HG03095 (cell line): ENCODE measurements around the gene NOSIP.

Source experiments
- ATAC-seq: cut with Tn5 transposase; IDR thresholded peaks from one replicate; pipeline ENCODE4 v1.9.1; 2021; ENCODE audit warnings: moderate library complexity; ENCODE audit not compliant: unreplicated experiment

NOSIP gene

DNA sequence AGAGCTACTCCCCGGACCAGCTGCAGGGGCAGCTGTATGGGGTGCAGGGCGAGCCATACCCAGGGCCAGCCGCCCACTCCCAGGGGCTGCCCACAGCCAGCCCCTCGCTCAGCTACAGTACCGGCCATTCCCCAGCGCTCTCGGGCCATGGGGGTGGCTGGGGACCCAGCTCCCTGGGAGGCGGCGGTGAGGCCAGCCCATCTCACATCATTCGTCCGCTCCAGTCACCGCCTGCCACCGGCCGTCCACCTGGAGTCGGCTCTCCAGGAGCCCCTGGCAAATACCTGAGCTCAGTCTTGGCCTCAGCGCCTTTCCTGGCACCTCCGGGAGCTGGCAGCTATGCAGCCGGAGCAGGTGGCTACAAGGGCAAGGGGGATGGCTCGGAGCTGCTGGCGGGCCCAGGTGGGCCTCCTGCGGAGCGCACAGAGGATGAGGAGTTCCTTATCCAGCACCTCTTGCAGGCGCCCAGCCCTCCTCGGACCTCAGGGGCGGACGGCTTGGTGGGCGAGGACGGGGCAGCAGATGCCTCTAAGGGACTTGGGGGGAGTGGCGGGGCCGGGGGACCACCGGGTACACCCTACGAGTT is 15.6 kb upstream of the NOSIP start:
- ATAC-seq = no peak

DNA sequence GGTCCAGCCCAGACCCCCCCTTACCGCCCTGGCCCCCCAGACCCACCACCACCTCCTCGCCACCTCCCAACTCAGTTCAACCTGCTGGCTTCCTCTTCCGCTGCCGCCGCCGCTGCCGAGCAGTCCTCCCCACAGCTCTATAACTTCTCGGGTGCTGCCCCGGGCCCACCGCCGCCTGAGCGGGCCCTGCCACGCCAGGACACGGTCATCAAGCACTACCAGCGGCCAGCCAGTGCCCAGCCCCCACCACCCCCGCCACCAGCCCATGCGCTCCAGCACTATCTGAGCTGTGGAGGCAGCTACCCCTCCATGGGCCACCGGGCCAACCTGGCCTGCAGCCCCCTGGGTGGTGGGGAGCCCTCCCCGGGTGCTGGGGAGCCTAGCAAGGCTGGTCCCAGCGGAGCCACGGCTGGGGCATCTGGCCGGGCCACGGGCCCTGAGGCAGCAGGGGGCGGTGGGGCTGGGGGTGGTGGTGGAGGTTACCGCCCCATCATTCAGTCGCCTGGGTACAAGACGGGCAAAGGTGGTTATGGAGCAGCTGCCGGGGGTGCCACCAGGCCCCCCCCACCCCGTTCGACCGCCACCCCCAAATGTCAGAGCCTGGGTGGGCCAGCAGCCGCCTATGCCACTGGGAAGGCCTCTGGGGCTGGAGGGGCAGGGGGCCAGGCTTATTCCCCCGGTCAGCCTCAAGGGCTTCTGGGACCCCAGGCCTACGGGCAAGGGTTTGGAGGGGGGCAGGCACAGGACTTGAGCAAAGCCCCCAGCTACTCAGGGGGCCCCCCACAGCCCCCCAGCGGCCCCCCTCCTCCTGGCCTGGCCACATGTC is 14.8 kb upstream of the NOSIP start:
- no peak for ATAC-seq

DNA sequence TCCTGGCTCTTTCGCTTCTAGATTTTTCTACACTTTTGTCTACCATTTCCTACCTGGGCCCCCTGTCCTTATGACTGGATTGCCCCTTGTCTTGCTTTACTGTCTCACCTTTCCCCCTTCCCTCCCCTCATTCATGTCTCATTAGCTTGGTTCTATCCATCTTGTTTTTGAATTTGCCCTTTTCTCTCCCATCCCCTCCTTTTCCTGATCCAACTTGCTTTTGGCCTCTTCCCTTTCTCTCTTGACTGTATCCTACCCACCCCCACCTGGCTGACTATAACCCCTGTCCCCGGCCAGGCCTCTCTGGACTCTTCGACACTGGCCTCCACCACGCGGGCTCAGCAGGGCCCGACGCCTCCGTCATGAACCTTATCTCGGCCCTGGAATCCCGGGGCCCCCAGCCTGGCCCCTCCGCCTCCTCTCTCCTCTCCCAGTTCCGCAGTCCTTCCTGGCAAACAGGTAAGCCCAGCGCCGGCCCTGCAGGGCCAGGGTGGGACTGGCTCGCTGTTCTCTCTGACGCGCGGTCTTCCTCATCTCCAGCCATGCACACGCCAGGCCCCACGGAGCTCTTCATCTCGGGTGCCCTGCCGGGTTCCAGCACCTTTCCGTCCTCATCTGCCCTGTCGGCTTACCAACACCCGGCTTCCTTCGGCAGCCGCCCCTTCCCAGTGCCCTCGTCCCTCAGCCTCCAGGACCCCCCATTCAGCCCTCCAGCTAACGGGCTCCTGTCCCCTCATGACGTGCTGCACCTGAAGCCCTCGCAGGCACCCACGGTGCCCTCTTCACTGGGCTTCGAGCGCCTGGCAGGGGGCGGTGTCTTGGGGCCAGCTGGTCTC is 14.0 kb upstream of the NOSIP start:
- ATAC-seq = no peak

DNA sequence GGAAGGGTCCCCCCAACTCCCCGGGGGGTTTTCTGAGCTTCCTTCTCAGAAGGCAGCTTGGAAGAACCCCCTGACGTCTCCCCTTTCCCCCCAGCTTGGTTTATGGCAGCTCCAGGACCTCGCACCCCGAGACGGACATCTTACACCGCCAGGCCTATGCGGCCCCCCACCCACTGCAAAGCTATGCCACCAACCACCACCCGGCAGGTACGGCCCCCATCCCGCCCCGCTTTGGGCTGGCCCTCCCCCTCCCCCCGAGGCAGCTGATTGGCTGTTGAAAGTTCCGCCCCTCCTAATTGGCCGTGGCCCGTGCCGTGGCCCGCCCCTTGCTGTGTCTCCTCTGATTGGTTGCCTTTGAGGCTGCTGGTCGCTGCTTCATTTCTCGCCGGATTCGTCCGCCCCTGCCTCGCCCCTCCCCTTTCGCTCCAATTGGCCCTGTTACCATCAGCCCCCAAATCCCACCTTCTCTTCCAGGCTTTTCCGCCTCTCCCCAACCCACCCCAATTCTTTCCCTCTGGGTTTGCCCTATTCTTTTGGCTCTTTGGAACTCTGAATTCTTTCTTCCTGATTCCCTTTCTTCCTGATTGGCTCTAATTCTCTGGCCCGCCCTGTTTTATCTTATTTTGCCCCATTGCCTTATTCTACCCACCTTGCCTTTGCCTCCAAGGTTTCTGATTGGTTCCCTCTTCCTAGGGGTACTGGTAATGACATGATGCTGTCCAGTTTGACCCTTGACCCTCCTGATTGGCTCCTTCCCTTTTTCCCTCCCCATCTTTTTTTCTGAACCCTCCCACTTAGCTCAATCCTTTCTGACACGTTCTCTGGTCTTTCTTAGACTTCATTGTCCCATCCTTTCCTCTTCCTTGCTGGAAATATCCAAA is 13.1 kb upstream of the NOSIP start:
- no peak for ATAC-seq

DNA sequence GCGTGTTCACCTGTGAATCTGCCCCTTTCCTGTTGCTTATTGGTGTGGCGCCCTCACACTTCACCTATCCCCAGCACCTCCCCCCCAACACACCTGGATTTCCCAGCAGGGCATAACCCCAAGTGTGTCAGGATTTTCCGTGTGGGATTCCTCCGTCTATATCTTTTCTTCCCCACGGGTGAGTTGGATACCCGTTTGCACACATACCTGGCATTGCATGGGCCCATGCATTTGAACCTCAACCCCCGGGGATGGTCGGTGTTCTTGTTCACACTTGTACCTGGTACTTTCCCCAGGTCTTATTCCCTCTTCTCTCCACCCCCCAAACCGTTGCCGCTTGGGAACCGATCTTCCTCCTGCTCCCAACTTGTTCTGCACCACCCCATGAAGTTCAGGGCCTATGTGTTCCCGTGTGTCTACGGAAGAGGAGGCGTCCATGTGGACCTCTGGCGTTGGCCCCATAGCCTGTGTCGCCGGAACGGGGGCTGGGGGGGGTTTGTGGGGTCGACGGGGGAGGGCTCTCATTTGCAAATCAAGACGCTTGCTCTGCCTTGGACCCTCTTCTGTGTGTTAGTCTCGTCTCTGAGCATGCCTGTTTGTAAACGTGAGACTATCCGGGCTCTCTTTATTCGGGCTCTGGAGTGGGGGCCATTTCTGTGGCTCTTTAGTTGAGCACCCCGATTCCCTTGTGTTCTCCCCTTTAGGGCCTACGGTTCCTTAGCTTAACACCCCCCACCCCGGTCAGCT is 12.3 kb upstream of the NOSIP start:
- ATAC-seq = no peak

DNA sequence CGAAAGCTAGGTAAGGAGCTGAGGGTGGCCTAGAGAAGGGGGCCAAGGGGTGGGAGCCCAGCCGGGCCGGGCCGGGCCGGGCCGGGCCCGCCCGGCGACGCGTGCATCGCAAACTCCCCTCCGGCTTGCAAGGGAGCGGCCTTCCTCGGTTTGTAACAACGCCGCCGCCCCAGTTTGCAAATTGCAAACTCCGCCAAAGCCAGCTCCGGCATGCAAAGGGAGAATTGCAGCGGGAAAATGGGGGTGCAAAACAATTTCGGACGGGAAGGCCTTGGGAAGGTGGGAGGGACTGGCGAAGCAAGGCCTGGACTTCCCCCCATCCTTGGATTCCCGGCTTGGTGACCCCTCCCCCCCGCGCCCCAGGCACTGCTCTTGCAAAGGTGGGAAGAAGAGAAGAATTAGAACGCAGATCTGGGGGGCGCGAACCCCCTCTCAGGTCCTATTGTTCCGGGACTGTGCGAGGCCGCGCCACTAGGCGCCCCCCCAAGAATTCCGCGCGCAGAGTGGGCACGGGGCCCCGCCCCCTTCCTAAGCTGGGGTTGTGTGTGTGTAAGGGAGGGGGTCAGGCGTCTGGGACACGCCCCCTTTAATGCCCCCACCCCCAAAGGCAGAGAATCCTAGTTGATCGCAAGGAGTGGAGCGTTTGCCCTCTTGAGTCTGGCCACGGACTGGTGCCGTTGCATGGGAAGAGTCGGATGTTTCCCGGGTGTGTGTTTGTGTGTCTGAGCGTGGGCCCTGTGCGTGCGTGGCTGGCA is 11.6 kb upstream of the NOSIP start:
- no peak for ATAC-seq

DNA sequence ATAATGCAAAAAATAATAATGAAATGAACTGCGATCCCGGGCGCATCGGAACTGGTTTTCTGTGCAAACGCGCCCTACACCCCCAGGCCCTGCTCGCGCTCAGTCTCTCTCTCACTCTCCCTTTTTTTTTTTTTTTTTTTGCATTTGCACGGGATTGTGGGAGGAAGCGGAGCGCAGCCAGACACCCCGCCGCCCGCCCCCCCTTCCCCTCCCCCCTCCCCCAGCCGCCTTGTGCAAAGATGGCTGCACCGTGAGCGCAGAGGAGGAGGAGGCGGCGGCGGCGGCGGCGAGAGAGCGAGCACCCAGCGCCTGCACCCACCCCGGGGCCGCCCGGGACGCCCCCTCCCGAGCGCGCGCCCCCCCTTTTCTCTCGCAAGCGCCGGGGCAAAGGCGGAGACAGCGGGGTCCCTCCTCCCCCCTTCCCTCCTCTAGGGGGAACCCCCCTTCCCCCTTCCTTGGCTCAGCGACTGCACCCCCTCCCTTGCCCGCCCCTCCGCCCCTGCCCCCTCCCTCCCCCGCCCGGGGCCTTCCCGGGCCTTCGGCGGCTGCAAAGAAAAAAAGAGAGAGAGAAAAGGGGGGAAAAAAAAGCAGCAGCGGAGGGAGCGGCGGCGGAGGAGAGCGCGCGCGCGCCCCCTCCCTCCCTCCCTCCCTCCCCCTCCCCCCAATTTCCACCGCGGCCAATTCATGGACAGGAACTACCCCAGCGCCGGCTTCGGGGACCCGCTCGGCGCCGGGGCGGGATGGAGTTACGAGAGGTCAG is 10.8 kb upstream of the NOSIP start, which contains the start of gene PRR12:
TSS of gene PRR12 (plus strand) at position 212 of the 760 bp plus-strand sequence. CDS start at position 685, 473 bp downstream.
- no peak for ATAC-seq

DNA sequence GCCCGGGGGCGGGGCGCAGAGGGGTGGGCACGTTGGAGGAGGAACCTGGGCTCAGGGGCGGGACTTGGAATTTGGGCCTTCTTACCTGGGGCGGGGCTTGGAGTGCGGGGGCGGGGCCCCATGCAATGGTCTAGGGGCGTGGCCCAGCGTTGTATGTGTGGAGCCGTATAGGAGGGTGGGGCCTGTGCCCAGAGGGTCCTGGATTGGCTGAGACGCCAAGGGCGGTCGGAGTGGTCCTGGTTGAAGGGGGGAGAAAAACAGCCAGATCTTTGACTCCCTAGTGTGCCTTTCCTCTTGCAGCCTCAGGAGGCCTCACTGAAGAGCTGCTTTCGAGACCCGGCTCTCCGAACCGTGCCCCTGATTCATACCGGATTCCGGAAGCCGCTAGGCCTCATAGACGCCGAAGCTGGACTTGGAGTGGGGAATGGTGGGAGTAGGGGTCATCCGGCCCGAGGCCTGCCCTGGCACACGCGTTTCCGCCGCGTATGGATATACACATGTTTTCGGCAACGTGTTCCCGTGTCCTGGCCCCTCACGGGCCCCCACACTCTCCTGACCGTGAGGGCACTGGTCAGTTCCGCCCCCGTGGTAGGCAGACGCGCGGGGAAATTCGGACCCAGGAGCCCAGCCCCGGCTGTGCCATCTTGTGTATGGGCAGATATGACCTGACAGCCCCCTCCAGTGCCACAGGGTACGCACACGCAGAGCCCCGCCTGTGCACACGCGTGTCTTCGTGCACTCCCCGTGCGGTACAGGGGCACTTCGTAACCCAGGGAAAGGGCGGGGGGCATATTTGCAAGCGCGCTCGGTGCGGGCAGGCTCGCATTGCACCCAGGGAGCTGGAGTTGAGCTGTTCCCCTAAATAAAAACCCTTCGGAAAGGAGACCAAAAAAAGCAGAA is 10.0 kb upstream of the NOSIP start:
- ATAC-seq = peak; percentile 47

DNA sequence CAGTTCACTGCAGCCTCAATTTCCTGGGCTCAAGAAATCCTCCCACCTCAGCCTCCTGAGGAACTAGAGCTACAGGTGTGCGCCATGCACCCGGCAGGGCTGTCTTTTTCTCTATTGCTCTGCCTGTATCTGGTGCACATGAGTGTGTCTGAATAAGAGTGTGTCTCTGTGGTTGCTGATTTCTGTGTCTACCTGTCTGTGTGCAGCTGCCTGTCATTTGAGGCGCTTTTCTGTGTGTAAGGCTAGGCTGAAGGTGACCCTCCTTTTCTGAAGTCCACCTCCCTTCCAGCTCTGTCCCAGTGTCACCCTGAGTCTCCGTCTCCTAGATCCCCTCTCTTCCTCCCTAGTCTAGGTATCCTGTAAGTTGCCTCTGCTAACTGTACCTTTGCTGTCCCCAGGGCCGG is 9.1 kb upstream of the NOSIP start:
- no peak for ATAC-seq

DNA sequence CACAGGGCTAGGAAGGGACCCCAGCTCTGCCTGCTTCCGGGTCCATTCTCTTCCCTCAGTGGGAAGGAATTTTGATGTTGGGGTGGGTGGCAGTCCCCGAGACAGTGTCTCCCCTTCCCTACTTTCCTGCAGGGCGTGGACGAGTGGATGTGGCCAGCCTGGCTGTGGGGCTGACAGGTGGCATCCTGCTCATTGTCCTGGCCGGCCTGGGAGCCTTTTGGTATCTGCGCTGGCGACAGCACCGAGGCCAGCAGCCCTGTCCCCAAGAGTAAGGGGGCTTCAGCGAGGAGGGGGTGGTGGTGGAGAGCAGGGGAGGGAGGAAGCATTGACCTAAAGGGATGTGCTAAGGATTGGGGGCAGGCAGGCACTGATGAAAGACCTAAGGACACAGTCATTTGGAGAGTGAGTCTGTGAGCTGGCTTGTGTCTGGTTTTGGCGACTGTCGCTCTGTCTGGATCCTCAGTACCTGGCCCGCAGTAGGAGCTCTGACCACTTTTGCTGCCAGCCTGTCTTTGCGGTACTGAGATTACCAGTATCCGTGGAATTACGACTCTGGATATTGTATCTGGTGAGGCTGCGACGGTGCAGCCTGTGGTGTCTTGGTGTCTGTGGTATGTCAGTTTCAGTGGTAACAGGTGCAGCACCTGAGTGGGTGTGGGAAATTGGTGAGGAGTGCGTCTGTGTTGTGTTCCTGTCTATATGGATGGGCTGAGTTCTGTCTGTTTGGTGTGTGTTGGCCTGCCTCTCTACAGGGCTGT is 8.2 kb upstream of the NOSIP start:
- ATAC-seq = no peak

DNA sequence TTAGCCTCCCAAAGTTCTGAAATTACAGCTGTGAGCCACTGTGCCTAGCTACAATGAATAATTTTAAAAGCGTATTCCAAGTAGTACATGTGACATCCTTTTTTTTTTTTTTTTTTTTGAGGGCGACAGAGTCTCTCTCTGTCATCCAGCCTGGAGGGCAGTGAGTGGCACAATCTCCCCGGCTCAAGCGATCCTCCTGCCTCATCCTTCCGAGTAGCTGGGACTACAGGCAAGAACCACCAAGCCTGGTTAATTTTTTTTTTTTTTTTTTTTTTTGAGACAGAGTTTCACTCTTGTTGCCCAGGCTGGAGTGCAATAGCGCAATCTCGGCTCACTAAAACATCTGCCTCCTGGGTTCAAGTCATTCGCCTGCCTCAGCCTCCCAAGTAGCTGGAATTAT is 6.9 kb upstream of the NOSIP start:
- ATAC-seq = no peak

DNA sequence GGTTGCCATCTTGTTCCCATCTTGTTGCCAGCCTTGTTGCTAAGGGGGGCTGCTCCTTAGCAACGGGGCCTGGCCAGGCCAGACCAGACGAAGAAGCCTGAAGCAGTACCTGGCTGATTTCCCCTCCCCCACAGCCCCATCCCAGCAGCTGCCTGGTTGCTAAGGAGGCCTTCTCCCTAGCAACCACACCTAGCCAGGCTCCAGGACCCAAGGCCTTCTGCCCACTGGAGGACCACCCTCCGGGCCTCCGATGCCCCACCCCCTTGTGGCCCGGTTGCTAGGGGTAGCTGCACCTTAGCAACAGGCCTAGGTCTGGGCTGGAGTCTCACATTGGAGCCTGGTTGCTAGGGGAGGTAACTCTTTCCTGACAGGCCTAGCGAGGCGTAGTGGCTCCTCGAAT is 4.7 kb upstream of the NOSIP start:
- ATAC-seq = no peak

DNA sequence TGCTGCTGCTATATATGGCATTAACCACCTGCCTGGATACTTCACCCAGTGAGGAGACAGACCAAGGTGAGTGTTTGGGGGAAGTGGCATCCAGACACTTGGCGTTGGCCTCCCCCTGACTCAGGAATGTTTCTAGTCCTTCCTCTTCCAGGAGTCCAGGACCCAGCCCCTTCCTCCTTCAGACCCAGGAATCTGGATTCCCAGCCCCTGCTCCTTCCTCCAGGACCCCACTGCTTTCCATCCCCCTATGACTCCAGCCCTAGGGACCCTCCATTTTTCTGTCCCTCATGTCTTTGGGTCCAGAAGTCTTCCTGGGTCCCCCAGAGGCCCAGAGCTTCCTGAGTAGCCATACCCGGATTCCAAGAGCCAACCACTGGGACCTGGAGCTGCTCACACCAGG is 2.9 kb upstream of the NOSIP start:
- no peak for ATAC-seq

DNA sequence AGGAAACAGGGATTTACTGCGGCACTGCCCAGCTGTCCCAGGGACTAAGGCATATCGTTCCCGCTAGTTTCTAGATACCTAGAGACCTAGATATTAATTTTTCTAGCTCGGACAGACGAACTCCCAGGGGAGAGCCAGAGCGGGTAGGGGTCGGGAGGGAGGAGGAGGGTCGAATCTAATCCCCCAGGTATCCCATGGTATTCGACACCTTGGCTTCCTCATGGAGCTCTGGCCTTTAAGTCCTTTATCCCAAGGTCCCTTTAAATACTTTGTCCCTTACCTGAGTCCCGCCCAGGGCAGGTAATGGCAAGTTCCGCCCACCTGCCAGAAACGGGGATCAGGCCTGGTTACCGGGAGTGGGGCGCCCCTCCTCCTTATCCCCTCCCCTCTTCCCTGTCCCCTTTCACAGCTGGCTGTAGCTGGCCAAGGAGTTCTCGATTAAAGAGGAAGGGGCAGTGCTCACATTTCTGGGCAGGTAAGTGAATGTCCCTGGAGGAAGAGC is 702 bp upstream of the NOSIP start, which contains the start of gene PRRG2:
TSS of gene PRRG2 (plus strand) at position 310 of the 502 bp plus-strand sequence. CDS start 1,904 bp downstream, outside the sequence.
- ATAC-seq = no peak

DNA sequence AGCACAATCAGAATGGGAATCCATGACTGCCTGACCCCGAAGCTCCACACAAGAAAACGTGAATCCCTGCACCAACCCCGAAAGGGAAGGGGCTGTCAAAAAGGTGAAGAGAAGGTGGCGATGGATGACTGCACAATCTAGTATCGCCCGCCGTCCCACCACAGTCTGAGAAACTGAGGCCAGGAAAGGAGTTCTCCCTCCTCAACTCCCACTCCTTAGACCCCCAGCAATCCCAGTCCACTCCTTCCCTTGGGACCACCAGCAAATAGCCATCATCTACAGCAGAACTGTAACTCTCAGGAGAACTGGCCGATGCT is 451 bp downstream of the NOSIP start:
- ATAC-seq = no peak

DNA sequence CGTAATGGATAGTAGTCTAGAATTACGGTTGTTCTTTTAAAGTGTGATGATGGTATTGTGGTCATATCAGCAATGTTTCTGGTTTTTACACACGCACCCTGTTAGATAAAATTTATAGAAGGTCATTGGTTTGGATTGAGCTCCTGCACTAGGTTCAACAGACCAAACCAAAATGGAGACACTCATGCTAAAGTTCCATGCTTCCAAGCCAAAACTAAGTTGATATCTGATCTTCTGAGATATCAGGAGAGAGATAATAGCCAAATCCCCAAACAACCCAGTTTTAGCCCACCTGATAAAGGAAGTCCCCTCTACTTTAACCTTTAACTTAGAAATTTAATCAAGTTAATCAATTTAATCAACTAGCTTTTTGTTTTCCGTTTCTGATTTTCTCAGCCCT is 1.2 kb downstream of the NOSIP start:
- no peak for ATAC-seq
